ENCODE measurements around the gene TARP.

TARP gene

GRCh38 chr7:38273286-38273995 is at the start of gene TARP:
Gene TARP, minus strand, starts transcription at chr7:38273636.
- H3K27me3 ChIP-seq (ENCODE audit: control insufficient read depth, insufficient read depth, low read length), result no peaks in the 10 kb centered on the region
- DNase-seq, result no peak
- H3K36me3 ChIP-seq (replicated peaks; ENCODE audit: control insufficient read depth, insufficient read depth, low read length), result no peaks in the 10 kb centered on the region
- no peak within 1 kb of the TSS for H3K4me3 ChIP-seq (ENCODE audit: insufficient read depth, low read depth, low read length)

DNA sequence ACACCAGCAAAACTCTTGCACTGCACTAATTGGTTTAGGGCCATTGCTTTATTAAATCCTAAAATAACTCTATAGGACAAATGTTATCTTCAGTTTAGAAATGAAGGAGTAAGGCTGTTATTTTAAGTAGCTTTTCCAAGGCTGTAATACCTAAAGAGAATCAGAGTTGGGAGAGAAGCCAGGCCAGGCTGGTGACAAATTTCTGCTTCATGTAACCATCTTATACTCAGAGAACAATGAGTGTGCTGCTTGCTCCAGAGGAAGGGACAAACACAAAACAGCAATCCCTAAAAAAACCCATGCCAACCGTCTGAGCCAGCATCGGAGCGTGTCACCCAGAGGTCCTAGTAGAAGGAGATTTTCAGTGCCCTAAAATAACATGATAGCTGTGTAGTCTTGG is 49.7 kb upstream of the TARP start:
- Histone ChIP-seq H3K27me3 (ENCODE audit: control insufficient read depth, insufficient read depth, low read length) (no peaks in the 10 kb centered on the region), H3K36me3 (replicated peaks; ENCODE audit: control insufficient read depth, insufficient read depth, low read length) (no peaks in the 10 kb centered on the region), H3K4me3 (ENCODE audit: insufficient read depth, low read depth, low read length) (no peak overlapping the region)
- DNase-seq, result no peak

DNA sequence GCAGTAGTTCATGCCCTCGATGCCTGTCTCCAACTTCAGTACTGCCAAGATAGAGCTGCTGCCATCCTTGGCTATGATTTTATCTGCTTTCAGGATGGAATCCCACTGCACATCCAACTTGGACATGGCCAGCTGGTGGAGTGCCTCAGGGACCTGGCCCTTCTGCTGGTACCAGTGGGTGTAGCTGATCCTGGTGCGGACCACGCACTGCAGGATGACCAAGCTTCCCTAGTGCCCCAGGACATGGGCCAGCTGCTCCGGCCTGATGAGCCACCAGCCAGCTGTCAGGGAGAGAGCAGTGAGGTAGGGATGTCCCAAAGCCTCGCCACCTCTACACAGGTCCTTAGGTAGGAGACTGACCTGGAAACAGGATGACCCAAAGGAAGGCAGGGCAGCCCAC is 49.0 kb upstream of the TARP start:
- Histone ChIP-seq H3K36me3 (replicated peaks; ENCODE audit: control insufficient read depth, insufficient read depth, low read length) (no peaks in the 10 kb centered on the region), H3K27me3 (ENCODE audit: control insufficient read depth, insufficient read depth, low read length) (no peaks in the 10 kb centered on the region), H3K4me3 (ENCODE audit: insufficient read depth, low read depth, low read length) (no peak overlapping the region)
- DNase-seq, result no peak

DNA sequence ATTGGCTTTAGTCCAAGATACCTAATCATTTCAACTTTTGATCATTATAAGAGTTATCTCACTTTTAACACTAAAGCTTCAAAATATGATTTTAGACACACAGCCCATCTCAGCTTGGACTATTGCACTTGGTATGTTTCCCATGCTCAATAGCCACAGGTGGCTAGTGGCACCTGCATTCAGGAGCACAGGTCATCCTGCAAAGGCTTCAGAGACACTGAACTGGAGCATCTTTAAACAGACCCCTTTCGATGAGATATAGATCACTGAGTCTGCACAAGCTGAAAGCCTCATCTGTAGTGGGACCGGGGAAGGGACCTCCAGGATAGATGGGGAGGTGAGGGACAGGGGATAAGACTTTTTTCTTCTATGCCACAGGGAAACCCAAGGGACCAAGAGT is 48.5 kb upstream of the TARP start:
- no peaks in the 10 kb centered on the region for H3K27me3 ChIP-seq (ENCODE audit: control insufficient read depth, insufficient read depth, low read length)
- no peak overlapping the region for H3K4me3 ChIP-seq (ENCODE audit: insufficient read depth, low read depth, low read length)
- DNase-seq, result no peak
- H3K36me3 ChIP-seq (replicated peaks; ENCODE audit: control insufficient read depth, insufficient read depth, low read length), result no peaks in the 10 kb centered on the region

- H3K36me3 ChIP-seq (replicated peaks; ENCODE audit: control insufficient read depth, insufficient read depth, low read length), result no peaks in the 10 kb centered on the region
- DNase-seq, result no peak
- no peaks in the 10 kb centered on the region for H3K27me3 ChIP-seq (ENCODE audit: control insufficient read depth, insufficient read depth, low read length)
- H3K4me3 ChIP-seq (ENCODE audit: insufficient read depth, low read depth, low read length), result no peak overlapping the region
Observed at GRCh38 chr7:38321515-38321944, 48.1 kb upstream of the TARP start.

DNA sequence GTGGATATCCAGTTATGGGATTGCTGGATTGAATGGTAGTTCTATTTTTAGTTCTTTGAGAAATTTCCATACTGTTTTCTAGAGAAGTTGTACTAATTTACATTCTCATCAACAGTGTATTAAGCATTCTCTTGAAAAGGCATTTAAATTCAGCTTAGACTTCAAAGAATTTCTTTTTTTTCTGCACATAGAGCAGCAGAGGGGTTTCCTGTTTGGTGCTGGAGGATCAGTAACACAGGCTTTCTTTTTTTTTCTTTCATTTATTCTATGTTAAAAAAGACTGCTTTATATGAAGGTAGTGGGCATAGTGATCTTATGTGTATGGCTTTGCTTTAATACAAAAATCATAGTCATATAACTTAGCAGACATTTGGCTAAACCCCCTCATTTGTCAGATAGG is 47.6 kb upstream of the TARP start:
- Histone ChIP-seq H3K36me3 (replicated peaks; ENCODE audit: control insufficient read depth, insufficient read depth, low read length) (no peaks in the 10 kb centered on the region), H3K27me3 (ENCODE audit: control insufficient read depth, insufficient read depth, low read length) (no peaks in the 10 kb centered on the region), H3K4me3 (ENCODE audit: insufficient read depth, low read depth, low read length) (no peak overlapping the region)
- no peak for DNase-seq

DNA sequence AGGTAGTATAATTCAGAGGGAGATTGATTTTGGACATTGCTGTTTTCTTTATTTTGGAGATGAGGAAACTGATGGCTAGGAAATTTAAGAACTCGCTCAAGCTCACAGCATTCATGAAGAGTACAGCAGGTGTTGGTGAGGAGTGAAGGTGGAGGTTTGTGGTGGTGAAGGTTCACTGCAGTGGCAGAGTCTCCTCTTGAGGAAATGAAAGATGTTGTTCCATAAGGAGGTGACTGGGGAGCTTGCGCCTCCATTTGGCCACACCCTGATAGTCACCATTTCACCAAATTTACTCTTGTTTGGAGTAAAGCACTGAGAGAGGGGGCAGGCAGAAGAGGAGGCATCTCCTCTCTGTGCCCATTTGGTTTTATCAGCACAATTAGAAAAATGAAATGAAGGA is 46.4 kb upstream of the TARP start:
- no peak overlapping the region for H3K4me3 ChIP-seq (ENCODE audit: insufficient read depth, low read depth, low read length)
- H3K27me3 ChIP-seq (ENCODE audit: control insufficient read depth, insufficient read depth, low read length), result no peaks in the 10 kb centered on the region
- DNase-seq, result no peak
- no peaks in the 10 kb centered on the region for H3K36me3 ChIP-seq (replicated peaks; ENCODE audit: control insufficient read depth, insufficient read depth, low read length)

DNA sequence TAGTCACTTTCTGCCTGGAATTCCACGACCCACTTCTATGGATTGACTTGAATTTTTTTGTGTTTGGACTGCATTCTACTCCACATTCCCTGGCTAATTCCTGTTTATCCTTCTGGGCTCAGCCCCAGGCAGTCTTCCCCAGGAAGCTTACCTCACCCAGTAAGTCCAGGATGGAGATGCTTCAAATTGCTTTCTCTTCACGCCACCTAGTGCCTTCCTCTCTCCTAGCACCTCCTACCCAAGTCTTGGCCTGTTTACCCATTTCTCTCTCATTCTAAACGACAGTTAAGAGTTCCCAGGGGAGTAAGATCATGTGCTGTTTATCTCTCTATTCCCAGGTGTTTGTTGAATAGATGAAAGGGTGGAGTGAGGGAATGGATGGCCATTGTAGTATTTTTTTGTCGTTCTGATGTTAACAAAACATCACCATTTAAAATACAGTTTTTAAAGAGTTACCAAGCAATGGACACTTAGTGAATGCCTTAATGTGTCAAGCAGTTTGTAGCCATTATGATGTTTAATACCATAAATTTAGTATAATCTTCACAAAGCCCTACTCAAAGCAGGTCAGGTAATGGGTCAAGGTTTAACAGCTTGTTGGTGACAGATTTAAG is 45.5 kb upstream of the TARP start:
- Histone ChIP-seq H3K4me3 (ENCODE audit: insufficient read depth, low read depth, low read length) (no peak overlapping the region), H3K27me3 (ENCODE audit: control insufficient read depth, insufficient read depth, low read length) (no peaks in the 10 kb centered on the region)
- DNase-seq, result peak; percentile 79

GRCh38 chr7:38318241-38318640 is 44.8 kb upstream of the TARP start:
- no peak for DNase-seq
- Histone ChIP-seq H3K4me3 (ENCODE audit: insufficient read depth, low read depth, low read length) (no peak overlapping the region), H3K27me3 (ENCODE audit: control insufficient read depth, insufficient read depth, low read length) (no peaks in the 10 kb centered on the region), H3K36me3 (replicated peaks; ENCODE audit: control insufficient read depth, insufficient read depth, low read length) (no peaks in the 10 kb centered on the region)

More for the DNA sequence above, 45.5 kb upstream of the TARP start:
- no peaks in the 10 kb centered on the region for H3K36me3 ChIP-seq (replicated peaks; ENCODE audit: control insufficient read depth, insufficient read depth, low read length)

DNA sequence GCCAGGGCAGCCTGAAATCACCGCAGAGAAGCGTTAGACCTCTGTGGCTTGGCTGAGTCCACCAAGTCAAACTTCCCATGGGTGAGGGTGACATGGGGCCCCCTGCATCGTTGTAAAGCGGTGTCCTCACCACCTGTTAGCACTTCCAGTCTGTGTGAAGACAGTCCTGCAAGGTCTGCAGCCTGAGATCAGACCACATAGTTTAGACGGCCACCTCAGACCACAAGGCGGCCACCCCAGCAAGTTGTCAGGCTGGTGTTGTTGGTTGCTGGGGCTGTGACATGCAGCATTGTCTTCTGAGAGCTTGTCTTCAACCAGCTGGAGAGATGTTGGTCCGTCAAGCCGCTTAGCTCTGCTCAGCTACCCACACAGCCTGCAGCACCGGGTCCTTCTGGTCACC is 44.1 kb upstream of the TARP start:
- H3K36me3 ChIP-seq (replicated peaks; ENCODE audit: control insufficient read depth, insufficient read depth, low read length), result no peaks in the 10 kb centered on the region
- no peaks in the 10 kb centered on the region for H3K27me3 ChIP-seq (ENCODE audit: control insufficient read depth, insufficient read depth, low read length)
- H3K4me3 ChIP-seq (ENCODE audit: insufficient read depth, low read depth, low read length), result no peak overlapping the region
- DNase-seq, result no peak

DNA sequence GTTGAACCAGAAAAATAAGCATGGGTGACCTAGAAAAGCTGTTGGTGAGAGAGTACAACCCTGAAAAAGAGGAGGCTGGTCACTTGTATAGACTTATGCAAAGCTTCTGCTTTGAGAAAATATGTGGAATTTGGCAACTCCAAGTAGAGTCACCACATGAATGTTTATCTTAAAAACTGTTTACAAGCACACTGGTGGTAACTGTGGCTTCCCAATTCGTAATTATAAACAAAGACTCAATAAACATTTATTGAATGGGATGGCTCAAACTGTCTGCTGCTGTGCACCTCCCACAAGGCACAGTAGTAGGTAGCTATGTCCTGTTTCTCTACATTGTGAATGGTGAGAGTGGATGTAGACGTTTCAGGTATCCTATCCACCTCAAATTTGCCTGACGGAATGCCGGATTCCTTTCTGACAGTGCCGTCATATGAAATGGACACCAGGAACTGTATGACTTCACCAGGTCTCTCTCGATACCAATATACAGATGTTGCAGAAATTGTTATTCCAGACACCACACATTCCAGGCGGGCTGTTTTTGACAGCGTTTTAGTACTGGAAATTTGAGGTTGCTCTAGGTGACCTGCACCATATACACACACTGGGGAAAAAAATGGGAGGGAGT is 43.4 kb upstream of the TARP start:
- no peaks in the 10 kb centered on the region for H3K36me3 ChIP-seq (replicated peaks; ENCODE audit: control insufficient read depth, insufficient read depth, low read length)
- no peaks in the 10 kb centered on the region for H3K27me3 ChIP-seq (ENCODE audit: control insufficient read depth, insufficient read depth, low read length)
- H3K4me3 ChIP-seq (ENCODE audit: insufficient read depth, low read depth, low read length), result no peak overlapping the region
- DNase-seq, result no peak

- Histone ChIP-seq H3K4me3 (ENCODE audit: insufficient read depth, low read depth, low read length) (no peak overlapping the region), H3K27me3 (ENCODE audit: control insufficient read depth, insufficient read depth, low read length) (no peaks in the 10 kb centered on the region), H3K36me3 (replicated peaks; ENCODE audit: control insufficient read depth, insufficient read depth, low read length) (no peaks in the 10 kb centered on the region)
- no peak for DNase-seq
Observed at GRCh38 chr7:38315410-38315809, 42.0 kb upstream of the TARP start.

DNA sequence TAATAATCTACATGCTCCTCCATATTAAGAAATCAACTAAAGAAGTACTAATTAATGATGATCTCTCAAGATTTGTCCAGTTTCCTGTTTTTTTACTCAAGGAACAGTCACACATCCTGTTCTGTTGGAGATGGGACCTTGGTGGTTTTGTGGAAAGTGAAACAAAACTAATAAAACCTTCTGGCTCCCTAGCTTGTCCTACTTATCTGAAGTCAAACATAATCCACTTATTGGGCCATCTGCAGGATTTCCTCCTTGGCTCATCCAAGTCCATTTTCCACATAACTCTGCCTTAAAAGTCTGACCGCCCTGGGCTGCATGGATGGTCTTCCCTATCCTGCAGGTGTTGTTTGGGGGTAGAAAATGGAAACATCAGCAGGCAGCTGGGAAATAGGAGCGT is 39.4 kb upstream of the TARP start:
- DNase-seq, result no peak
- H3K4me3 ChIP-seq (ENCODE audit: insufficient read depth, low read depth, low read length), result no peak overlapping the region
- no peaks in the 10 kb centered on the region for H3K36me3 ChIP-seq (replicated peaks; ENCODE audit: control insufficient read depth, insufficient read depth, low read length)
- H3K27me3 ChIP-seq (ENCODE audit: control insufficient read depth, insufficient read depth, low read length), result no peaks in the 10 kb centered on the region

- H3K4me3 ChIP-seq (ENCODE audit: insufficient read depth, low read depth, low read length), result no peak overlapping the region
- no peaks in the 10 kb centered on the region for H3K27me3 ChIP-seq (ENCODE audit: control insufficient read depth, insufficient read depth, low read length)
- no peaks in the 10 kb centered on the region for H3K36me3 ChIP-seq (replicated peaks; ENCODE audit: control insufficient read depth, insufficient read depth, low read length)
- peak; percentile 74 for DNase-seq
Observed at GRCh38 chr7:38311329-38311937, 38.0 kb upstream of the TARP start.

DNA sequence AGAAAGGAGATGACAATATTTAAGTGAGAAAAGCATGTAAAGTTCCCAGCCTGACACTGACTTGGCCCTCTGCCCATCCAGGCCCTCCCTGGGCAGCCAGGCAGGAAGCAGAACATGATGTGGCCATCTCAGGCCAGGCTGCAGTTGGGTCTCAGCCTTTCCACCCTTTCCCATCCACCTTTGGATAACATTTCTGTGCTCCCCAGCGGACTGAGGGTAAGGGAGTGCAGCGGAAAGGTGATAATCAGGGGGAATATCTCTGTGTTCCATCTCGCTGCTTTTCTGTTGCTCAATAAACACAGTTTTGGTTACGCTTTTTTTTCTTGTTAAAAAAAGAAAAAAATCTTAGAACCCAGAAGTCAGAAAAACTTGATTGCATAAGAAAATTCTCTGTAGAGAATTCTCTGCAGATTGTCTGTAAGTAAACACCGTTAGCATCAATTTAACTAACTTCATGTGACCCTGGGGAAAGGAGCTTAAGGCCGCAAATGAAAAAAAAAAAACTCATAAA is 37.2 kb upstream of the TARP start:
- H3K27me3 ChIP-seq (ENCODE audit: control insufficient read depth, insufficient read depth, low read length), result no peaks in the 10 kb centered on the region
- DNase-seq, result no peak
- no peak overlapping the region for H3K4me3 ChIP-seq (ENCODE audit: insufficient read depth, low read depth, low read length)
- H3K36me3 ChIP-seq (replicated peaks; ENCODE audit: control insufficient read depth, insufficient read depth, low read length), result no peaks in the 10 kb centered on the region
